ENCODE data around the gene E4F1.

GRCh38 chr16:2243031-2243528 lies 19.7 kb downstream of the E4F1 start:
- no peak for TF ChIP-seq CTCF (conservative IDR thresholded peaks at IDR 0.05 in 1 of 2, IDR thresholded peaks at IDR 0.05 in 1 of 2; ENCODE audit: extremely low read depth in 1 of 2, insufficient read depth in 1 of 2, low read depth in 1 of 2, low read length in 2 of 2)
- TF ChIP-seq EZH2 (IDR thresholded peaks at IDR 0.05; ENCODE audit: borderline replicate concordance, low read length), result no peak
